Mammary epithelial cell (primary cell): ENCODE data around the gene TBC1D22A.

Source experiments
- CTCF ChIP-seq, 2 donors: IDR thresholded peaks in 1 of 2; conservative IDR thresholded peaks in 1 of 2; 2 replicates each; pipeline ENCODE4 v1.5.1; 2011 to 2012; ENCODE audit warnings: inconsistent platforms in 2 of 2, low read length in 2 of 2, mild to moderate bottlenecking in 2 of 2, control low read depth in 1 of 2, low read depth in 1 of 2; ENCODE audit not compliant: insufficient read depth in 1 of 2; ENCODE audit errors: extremely low read depth in 1 of 2
- EZH2 ChIP-seq: IDR thresholded peaks from 2 replicates; pipeline ENCODE4 v1.6.1; 2012; ENCODE audit warnings: low read length, inconsistent platforms, borderline replicate concordance

GRCh38 chr22:47123006-47123826, 360.8 kb downstream of the TBC1D22A start:
- TF ChIP-seq EZH2 (no peak), CTCF (conservative IDR thresholded peaks at IDR 0.05 in 1 of 2, IDR thresholded peaks at IDR 0.05 in 1 of 2; ENCODE audit: extremely low read depth in 1 of 2, insufficient read depth in 1 of 2, low read depth in 1 of 2, low read length in 2 of 2) (no peak)
